Measurements from ENCODE around the gene ADAMTSL1.

DNA sequence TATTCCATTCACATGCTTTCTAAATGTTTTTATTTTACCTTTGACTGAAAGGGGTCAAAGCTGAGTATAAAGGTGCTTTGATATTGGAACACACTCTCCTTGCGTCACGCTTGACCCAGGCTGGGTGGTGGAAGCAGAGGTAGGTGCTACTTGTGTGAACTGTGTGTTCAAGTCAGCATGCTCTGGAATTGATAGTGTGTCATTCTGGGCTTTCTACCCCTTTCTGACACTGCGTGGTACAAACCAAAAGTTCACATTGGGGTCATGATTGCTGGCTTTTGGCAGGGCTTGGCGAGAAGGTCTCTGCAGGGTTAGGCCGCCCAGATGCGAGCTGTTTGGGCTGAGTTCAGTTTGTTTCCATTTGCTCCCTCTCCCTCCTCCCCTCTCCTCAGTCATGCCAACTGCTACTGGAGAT, 131.8 kb downstream of the ADAMTSL1 start:
- TF ChIP-seq, protein P1, sequence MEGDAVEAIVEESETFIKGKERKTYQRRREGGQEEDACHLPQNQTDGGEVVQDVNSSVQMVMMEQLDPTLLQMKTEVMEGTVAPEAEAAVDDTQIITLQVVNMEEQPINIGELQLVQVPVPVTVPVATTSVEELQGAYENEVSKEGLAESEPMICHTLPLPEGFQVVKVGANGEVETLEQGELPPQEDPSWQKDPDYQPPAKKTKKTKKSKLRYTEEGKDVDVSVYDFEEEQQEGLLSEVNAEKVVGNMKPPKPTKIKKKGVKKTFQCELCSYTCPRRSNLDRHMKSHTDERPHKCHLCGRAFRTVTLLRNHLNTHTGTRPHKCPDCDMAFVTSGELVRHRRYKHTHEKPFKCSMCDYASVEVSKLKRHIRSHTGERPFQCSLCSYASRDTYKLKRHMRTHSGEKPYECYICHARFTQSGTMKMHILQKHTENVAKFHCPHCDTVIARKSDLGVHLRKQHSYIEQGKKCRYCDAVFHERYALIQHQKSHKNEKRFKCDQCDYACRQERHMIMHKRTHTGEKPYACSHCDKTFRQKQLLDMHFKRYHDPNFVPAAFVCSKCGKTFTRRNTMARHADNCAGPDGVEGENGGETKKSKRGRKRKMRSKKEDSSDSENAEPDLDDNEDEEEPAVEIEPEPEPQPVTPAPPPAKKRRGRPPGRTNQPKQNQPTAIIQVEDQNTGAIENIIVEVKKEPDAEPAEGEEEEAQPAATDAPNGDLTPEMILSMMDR (IDR thresholded peaks at IDR 0.05) = no peak
- TF ChIP-seq, protein P2, sequence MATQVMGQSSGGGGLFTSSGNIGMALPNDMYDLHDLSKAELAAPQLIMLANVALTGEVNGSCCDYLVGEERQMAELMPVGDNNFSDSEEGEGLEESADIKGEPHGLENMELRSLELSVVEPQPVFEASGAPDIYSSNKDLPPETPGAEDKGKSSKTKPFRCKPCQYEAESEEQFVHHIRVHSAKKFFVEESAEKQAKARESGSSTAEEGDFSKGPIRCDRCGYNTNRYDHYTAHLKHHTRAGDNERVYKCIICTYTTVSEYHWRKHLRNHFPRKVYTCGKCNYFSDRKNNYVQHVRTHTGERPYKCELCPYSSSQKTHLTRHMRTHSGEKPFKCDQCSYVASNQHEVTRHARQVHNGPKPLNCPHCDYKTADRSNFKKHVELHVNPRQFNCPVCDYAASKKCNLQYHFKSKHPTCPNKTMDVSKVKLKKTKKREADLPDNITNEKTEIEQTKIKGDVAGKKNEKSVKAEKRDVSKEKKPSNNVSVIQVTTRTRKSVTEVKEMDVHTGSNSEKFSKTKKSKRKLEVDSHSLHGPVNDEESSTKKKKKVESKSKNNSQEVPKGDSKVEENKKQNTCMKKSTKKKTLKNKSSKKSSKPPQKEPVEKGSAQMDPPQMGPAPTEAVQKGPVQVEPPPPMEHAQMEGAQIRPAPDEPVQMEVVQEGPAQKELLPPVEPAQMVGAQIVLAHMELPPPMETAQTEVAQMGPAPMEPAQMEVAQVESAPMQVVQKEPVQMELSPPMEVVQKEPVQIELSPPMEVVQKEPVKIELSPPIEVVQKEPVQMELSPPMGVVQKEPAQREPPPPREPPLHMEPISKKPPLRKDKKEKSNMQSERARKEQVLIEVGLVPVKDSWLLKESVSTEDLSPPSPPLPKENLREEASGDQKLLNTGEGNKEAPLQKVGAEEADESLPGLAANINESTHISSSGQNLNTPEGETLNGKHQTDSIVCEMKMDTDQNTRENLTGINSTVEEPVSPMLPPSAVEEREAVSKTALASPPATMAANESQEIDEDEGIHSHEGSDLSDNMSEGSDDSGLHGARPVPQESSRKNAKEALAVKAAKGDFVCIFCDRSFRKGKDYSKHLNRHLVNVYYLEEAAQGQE (IDR thresholded peaks at IDR 0.05; ENCODE audit: insufficient read depth in 1 of 2, low read depth in 2 of 2, low read length in 1 of 2) = no peak
- TF ChIP-seq POLR2AphosphoS5 (IDR thresholded peaks at IDR 0.05; ENCODE audit: low read depth, low read length) (no peak), SIN3A (IDR thresholded peaks at IDR 0.05; ENCODE audit: borderline replicate concordance, insufficient read depth, low read depth, low read length) (no peak)

All from Panc1 (cell line).